NOMO-1 treated with dmso at 0.1 percent for 144 hours (cell line): ENCODE results near the gene ISG20L2.

Experiments
- DNase-seq: peaks from one replicate; lab custom pipeline; 2025; ENCODE audit not compliant: unreplicated experiment; lab: John Stamatoyannopoulos, UW

ISG20L2 gene

DNA sequence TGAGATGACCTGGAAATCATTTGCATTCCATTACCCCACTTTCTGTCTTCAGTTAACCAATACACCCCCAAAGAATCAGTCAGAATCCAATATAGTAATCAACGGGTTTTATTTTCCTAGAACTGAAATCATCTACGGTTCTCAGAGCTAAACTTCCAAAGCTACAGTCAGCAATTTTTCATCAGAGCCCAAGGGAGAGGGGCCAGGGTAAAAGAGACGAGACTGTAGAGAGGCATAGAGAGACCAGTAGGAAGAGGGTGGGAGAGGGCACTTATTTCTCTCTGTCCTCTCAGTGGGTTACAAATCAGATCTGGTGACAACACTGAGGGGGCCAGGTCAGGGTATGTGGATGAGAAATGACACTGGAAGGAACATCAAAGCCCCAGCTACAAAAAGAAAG, 13.5 kb upstream of the ISG20L2 start:
- no peak for DNase-seq

- no peak for DNase-seq
Measured at GRCh38 chr1:156741481-156741983, 13.0 kb upstream of the ISG20L2 start.

DNA sequence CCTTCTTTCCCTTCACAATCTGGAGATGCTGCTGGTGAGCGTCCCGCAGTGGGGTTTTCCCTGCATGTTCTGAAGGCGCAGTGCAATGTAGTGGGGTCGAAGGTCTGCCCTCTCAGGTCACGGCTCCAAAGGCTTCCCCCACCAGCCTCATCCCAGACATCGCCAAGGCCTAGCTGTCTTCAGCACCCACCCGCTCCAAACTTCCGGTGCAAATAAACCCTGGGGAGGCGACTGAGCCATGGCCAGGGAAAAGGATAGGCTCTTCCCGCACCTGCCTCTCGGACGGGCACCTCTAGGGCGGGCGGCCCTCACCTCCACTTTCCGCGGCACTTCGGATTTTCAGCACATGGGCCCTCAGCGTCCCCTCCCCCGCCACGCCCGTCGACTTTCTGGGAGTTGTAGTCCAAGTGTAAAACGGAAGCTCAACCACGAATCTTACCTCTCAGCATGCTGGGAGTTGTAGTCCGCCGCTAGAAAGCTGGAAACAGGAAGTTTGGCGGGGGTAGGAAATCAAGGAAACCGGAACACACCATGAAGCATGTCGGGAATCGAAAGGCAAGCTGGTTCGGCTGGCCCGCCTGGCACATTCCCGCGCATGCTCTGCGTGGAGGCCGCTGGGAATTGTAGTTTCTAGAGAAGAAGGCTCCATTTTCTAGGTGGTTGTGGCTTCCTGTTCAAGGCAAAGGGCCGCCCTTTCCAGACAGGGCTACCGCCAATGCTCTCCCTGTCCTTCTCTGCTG, 12.3 kb upstream of the ISG20L2 start, which contains the start of gene MRPL24:
Gene MRPL24, minus strand, starts transcription at position 348 of the 740 bp plus-strand sequence. CDS start 2,384 bp downstream, outside the sequence.
- DNase-seq: peak; percentile 99

GRCh38 chr1:156740237-156740740, 11.7 kb upstream of the ISG20L2 start:
- no peak for DNase-seq

DNA sequence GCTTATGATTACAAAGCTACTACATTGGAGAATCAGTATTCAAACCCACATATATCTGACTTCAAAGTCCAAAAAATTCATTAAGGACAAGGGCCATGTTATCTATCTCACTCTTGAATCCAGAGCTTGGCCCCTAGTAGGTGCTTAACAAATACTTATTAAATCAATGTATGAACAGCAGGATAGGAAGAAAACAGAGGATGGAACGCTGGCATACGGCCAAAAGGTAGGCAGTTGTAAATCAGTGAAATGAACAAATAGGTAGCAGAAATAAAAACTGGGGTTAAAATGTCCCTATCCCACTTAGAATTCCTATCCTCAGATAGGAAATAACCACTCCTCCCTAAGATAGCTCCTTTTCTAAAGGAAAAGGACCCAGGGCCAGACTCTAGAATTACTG, 10.3 kb upstream of the ISG20L2 start:
- DNase-seq: no peak

GRCh38 chr1:156738407-156738806, 9.8 kb upstream of the ISG20L2 start:
- no peak for DNase-seq

DNA sequence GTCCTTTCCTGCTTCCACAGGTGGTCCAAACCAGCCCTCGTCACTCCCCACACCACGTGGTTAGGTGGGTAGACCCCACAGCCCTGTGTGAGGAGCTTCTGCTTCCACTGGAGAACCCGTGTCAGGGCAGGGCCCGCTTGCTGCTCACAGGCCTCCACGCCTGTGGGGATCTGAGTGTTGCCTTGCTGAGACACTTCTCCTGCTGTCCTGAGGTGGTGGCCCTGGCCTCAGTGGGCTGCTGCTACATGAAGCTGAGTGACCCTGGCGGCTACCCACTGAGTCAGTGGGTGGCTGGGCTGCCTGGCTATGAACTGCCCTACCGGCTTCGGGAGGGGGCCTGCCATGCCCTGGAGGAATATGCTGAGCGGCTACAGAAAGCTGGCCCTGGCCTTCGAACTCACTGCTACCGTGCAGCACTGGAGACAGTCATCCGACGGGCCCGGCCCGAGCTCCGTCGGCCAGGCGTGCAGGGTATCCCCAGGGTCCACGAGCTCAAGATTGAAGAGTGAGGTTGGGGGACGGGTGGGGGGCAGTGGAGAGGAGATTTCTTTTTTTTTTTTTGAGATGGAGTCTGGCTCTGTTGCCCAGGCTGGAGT, 5.5 kb upstream of the ISG20L2 start:
- DNase-seq: no peak

DNA sequence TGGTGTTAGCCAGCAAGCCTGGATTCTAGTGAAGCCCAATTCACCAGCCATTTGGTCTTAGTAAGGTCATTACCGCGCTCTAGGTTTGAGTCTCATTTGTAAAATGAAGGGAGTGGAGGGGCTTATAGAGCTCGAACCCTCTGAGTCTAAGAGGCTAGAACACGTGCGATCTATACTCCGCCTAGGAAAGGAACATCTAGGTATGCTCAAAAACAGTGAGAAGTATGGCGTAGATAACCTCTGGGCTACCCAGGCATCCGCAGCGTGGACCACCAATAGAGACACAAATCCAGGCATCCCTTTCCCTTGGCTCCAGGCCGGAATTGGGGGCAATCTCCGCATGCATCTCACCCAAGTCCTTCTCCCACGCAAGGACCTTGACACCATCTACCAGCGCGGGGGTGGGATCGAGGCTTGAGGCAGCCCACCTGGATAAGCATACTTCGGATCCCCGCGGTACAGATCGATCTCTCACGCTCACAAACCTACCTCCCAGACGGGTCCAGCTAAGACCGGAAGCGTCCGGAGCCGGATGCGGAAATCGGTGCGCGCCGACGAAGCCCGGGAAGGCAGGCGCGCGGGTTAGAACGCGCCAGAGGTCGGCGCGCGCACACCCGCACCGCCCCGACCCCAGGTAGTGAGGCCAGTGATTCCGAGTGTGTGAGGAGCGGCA, 504 bp downstream of the ISG20L2 start, which contains the start of gene METTL25B:
Gene METTL25B, plus strand, starts transcription at position 544 of the 673 bp plus-strand sequence. CDS start 636 bp downstream, outside the sequence.
- DNase-seq: peak; percentile 82

DNA sequence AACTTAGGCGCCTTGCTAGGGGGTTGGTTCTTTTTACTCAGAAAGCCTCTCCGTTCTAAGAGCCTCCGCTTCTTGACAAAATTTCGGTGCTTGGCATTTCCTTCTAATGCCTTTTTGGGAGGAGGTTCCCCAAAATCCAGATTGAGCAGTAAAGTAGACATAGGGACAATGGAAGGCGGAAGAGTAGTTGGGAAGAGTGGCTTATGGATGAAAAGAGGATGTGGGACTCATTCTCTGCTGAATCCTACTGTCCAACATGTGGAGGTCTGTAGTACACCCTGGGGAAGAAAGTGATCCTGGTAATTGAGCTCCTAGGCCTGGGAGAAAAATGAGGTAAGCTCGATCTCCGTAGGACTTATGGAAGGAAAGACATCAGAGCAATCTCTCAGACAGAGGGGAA, 1.1 kb downstream of the ISG20L2 start:
- no peak for DNase-seq

- DNase-seq: peak; percentile 60
Measured at GRCh38 chr1:156726549-156727226, 1.9 kb downstream of the ISG20L2 start.

DNA sequence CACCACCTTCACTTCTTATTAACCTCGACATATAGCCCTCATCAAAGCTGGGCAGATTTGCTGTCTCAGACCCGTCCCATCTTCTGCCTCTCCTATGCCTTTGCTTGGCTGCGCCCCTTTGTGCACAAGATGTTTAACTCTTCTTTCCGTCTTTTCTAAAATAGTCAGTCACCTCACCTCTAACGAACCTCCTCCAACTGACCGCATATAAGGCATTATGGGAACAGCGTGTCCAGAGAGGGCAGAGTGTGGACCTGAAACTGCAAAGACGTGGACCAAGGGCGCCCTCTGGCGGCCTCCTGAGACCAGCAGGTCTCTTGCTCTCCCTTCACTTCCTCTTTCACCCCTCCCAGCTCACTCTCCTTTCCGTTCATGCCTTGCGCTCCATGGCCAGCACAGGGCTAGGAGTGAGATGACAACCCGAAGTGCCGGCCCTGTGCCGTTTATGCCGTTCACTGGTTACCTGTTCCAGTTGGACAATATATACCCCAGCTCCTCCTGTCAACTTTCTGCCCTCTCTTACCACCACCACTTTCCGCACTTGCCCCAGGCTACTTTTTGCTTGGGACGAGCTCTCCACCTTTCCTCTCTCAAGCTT, 2.8 kb downstream of the ISG20L2 start:
- DNase-seq: peak; percentile 94

- DNase-seq: no peak
Measured at GRCh38 chr1:156721535-156721934, 7.0 kb downstream of the ISG20L2 start.

DNA sequence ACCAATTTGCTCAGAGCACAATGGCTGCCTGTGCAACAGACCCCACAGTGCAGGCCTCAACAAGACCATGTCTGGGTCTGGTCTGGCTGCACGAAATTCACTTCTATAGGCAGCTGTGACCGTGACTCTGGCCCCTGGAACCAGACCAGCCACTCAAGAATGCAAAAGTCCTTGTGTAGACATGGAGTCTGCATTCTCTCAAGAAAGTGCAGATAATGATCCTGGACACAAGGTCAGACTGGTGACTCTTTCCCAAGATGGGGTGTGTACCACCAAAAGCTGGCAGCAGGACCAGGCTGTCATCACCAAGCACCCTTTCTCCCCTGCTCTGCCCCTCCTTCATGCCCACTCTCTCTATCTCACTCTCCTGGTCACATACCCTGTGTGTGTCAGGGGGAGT, 7.4 kb downstream of the ISG20L2 start:
- no peak for DNase-seq

- DNase-seq: no peak
Measured at GRCh38 chr1:156717351-156717750, 11.2 kb downstream of the ISG20L2 start.

DNA sequence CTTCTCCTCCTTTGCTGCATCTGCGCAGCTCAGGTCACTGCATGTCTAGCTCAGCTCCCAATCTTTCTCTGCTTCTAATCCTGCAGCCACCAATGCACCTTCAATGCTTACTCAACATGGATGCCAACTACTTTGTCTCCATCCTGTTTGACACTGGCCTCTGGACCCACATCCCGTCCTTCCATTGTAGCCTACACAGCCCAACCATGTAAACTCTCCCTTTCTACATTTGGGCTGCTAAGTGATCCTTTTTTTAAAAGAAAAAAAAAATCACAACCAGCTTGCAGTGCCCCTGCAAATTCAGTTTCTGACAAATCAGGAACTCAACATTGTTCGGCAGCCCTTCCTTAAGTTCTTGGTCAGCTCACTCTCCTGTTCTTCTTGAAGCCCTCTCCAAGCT, 13.7 kb downstream of the ISG20L2 start:
- no peak for DNase-seq

GRCh38 chr1:156712626-156713025, 15.9 kb downstream of the ISG20L2 start:
- no peak for DNase-seq

DNA sequence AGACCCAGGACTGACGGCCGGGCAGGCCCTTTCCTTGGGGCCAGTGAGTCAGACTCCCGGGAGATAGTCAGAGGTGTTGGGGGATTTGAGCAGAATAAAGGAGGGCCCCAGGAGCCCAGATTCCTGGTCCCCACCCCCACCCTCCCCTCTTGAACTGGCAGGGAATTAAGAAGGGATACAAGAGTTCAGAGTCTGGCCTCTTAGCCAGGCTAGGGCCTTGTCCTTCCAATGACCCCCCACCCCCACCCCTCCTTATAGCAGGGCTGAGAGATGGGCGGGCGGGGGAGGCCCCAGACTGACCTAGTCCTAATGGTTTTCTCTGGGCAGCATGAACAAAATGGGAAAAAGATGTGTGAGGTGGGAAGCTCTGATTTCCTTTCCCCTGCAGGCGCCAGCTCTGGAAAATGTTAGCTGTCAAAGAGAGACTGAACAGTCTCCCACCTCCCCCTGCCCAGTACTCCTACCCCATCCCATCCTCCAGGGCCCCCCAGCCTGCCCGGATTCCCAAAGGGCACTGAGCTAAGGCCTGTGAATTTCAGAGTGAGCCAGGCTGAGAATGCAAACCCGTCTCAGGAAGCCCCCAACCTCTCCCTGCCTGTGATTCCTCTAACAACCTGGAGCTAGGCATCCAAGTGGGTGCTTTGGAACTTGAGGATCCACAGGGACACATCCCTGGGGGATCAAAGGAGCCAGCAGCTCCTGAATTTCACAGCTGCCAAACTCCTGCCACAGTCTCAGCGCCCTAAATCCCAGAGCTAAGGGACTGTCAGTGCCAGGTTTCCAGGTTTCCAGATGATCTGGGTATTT, 17.4 kb downstream of the ISG20L2 start:
- DNase-seq: no peak

DNA sequence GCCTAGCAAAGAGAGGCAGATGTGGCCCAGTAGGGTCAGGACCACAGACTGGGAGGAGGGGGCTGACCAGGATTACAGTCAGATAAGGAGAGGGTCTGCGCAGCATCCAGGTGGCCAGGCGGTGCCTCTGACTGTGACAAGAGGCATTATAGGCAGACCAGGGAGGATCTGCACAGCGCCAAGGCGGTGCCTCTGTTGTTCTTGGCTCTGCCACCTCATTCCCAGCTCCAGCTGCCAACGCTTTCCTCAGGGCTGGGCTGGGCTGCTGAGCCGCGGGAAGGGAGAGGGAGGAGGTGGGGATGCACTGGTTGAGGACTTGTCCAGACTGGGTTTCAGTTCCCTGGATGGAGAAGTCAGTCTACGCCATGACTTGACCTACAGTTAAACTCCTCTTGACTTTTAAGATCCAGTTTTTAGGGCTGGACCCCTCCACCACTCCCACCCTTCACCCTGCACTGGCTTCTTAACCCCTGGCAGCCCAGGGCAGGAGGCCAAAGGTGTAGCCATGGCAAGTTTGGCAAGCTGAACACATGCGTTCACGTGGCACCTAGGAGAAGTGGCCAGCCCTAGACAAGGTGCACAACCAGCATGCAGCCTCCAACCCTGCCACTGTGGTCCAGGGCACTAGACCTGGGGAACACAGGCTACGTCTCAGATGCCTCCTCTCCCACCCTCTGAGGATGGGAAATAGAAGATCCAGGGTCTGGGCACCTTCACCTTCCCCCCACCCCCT, 18.6 kb downstream of the ISG20L2 start:
- DNase-seq: no peak

GRCh38 chr1:156709031-156709430, 19.5 kb downstream of the ISG20L2 start:
- no peak for DNase-seq
